ENCODE measurements around the gene BMP7. TPM values are rescaled to one million over a fixed set of nuclear protein-coding genes. Genes with fewer than 3 reads are reported as not detected.

BMP7 gene
- total and polyA plus RNA-seq, 2 of the 13 experiments (the other 11 are each of a cell fraction or from before 2014, with no cell fraction given) = not detected

GRCh38 chr20:57130160-57130772, 136.2 kb downstream of the BMP7 start (continued):
- no peak for TF ChIP-seq GABPA (IDR thresholded peaks at IDR 0.05; ENCODE audit: low read depth, low read length)
- TF ChIP-seq GABPA (CRISPR knock-in tag; IDR thresholded peaks at IDR 0.05; ENCODE audit: low read depth) = peak; percentile 18; the same call in 1 of the 2 replicates
- no peak for TF ChIP-seq POLR2A (IDR thresholded peaks at IDR 0.05; ENCODE audit: insufficient read depth in 1 of 2, low read depth in 2 of 2, low read length in 2 of 2)
- TF ChIP-seq PCBP2 (optimal IDR thresholded peaks at IDR 0.05; ENCODE audit: low read depth, low read length, poor library complexity, severe bottlenecking) = no peak
- no peak for TF ChIP-seq AFF4 (CRISPR knock-in tag; IDR thresholded peaks at IDR 0.05)
- TF ChIP-seq SAP130 (CRISPR knock-in tag; IDR thresholded peaks at IDR 0.05; ENCODE audit: low read depth) = peak; percentile 72
- TF ChIP-seq ZNF710 (CRISPR knock-in tag; IDR thresholded peaks at IDR 0.05; ENCODE audit: borderline replicate concordance) = no peak
- TF ChIP-seq FLYWCH1 (CRISPR knock-in tag; IDR thresholded peaks at IDR 0.05) = no peak
- no peak for TF ChIP-seq ZNF839 (CRISPR knock-in tag; IDR thresholded peaks at IDR 0.05; ENCODE audit: borderline replicate concordance)
- peak; percentile 85 for TF ChIP-seq TARDBP (CRISPR knock-in tag; IDR thresholded peaks at IDR 0.05)
- no peak for TF ChIP-seq ZNF878 (CRISPR knock-in tag; IDR thresholded peaks at IDR 0.05)
- no peak for TF ChIP-seq ZNF329 (CRISPR knock-in tag; IDR thresholded peaks at IDR 0.05; ENCODE audit: low read depth)
- TF ChIP-seq KDM3A (CRISPR knock-in tag; IDR thresholded peaks at IDR 0.05; ENCODE audit: low read depth) = peak; percentile 87; the same call in 1 of the 2 replicates
- TF ChIP-seq MYNN (CRISPR knock-in tag; IDR thresholded peaks at IDR 0.05; ENCODE audit: low read depth) = no peak
- TF ChIP-seq SSRP1 (CRISPR knock-in tag; IDR thresholded peaks at IDR 0.05) = peak; percentile 91; the same call in 1 of the 2 replicates
- peak; percentile 100 for TF ChIP-seq TRIM24 (CRISPR knock-in tag; IDR thresholded peaks at IDR 0.05)
- TF ChIP-seq, protein P1, sequence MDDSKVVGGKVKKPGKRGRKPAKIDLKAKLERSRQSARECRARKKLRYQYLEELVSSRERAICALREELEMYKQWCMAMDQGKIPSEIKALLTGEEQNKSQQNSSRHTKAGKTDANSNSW (CRISPR knock-in tag; IDR thresholded peaks at IDR 0.05; ENCODE audit: borderline replicate concordance) = no peak
- TF ChIP-seq RELA (CRISPR knock-in tag; IDR thresholded peaks at IDR 0.05) = no peak
- TF ChIP-seq KLF15 (CRISPR knock-in tag; IDR thresholded peaks at IDR 0.05; ENCODE audit: borderline replicate concordance) = no peak
- TF ChIP-seq THYN1 (CRISPR knock-in tag; IDR thresholded peaks at IDR 0.05; ENCODE audit: borderline replicate concordance, low read depth) = no peak
